ENCODE results near the gene GNAT2.

DNA sequence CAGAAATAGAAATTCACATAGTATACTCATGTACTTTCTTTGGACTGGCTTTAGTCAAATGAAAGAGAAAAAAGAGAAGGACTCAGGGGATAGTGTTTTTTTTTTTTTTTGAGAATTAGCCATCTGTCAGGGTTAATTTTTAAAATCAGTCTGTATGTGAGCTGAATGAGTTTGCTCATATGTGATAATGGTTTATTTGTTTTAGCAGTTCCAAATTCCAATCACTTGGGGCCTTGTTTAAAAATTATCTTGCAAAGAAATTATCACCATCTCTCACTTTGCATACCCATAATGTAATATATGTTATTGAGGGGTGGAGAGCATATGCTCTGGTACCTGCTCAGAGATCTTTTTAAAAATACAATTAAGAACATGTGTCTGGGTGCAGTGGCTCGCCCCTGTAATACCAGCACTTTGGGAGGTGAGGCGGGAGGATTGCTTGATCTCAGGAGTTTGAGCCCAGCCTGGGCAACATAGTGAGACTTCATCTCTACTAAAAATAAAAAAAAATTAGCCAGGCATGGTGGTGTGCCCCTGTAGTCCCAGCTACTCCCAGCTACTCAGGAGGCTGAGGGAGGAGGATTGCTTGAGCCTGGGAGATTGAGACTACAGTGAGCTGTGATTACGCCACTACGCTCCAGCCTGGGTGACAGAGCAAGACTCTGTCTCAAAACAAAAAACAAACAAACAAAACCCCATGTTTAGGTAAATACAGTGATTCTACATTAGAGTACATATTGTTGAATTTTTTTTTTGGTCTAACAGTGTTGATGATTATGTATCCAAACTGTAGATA is 51.3 kb downstream of the GNAT2 start:
- TF ChIP-seq, protein P1, sequence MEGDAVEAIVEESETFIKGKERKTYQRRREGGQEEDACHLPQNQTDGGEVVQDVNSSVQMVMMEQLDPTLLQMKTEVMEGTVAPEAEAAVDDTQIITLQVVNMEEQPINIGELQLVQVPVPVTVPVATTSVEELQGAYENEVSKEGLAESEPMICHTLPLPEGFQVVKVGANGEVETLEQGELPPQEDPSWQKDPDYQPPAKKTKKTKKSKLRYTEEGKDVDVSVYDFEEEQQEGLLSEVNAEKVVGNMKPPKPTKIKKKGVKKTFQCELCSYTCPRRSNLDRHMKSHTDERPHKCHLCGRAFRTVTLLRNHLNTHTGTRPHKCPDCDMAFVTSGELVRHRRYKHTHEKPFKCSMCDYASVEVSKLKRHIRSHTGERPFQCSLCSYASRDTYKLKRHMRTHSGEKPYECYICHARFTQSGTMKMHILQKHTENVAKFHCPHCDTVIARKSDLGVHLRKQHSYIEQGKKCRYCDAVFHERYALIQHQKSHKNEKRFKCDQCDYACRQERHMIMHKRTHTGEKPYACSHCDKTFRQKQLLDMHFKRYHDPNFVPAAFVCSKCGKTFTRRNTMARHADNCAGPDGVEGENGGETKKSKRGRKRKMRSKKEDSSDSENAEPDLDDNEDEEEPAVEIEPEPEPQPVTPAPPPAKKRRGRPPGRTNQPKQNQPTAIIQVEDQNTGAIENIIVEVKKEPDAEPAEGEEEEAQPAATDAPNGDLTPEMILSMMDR (IDR thresholded peaks at IDR 0.05; ENCODE audit: insufficient read depth, low read depth, low read length), result no peak
- TF ChIP-seq EZH2 (IDR thresholded peaks at IDR 0.05; ENCODE audit: insufficient read depth, low read length), result no peak

Measured in astrocyte (in vitro differentiated cells and primary cell).